ENCODE data around the gene USP30. TPM values are rescaled to one million over a fixed set of nuclear protein-coding genes. Genes with fewer than 3 reads are reported as not detected.

Gene USP30
- total RNA-seq, 1 donor from 2014 or later = 17.6 TPM

DNA sequence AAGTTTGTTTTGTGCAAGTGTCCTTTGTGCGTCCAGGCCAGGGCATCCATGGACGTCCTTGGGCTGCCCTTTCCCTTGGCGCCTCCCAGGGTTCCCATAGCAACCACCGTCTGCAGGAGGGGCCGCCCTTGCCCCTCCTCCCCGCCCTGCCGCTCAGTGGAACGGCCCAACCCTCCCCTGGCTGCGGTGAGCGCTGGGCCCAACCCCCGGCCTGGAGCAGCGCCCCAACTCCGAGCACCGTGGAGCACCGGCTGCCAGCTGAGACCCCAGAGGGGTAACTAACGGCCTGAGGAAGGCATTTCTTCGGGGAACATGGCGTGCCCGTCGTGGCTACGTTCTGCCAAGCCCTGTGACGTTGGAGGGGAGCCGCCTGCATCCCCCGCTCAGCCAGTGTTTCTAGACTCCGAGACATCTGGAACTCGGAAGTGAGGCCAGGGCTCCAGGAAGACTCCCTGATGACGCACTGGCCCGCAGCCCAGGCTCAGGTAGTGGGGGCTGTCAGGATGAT is 58.7 kb downstream of the USP30 start:
- H2AFZ ChIP-seq (replicated peaks) = peak overlapping the region; percentile 60
- H3K27me3 Mint-ChIP-seq (ENCODE audit: insufficient read depth, low read depth) = peaks cover 2% of the 10 kb centered on the region
- H3K9ac ChIP-seq = no peak overlapping the region
- peak overlapping the region; percentile 3 for H3K27ac ChIP-seq
- H3K4me1 Mint-ChIP-seq = peaks cover 46% of the 10 kb centered on the region
- peaks cover 23% of the 10 kb centered on the region for H3K4me1 ChIP-seq
- peak; percentile 95 for DNase-seq (ENCODE audit: low spot score)
- H3K4me2 ChIP-seq = peak overlapping the region; percentile 62
- peaks cover 15% of the 10 kb centered on the region for H3K36me3 Mint-ChIP-seq
- peak overlapping the region; percentile 65 for H3K4me3 Mint-ChIP-seq
- TF ChIP-seq, protein P1, sequence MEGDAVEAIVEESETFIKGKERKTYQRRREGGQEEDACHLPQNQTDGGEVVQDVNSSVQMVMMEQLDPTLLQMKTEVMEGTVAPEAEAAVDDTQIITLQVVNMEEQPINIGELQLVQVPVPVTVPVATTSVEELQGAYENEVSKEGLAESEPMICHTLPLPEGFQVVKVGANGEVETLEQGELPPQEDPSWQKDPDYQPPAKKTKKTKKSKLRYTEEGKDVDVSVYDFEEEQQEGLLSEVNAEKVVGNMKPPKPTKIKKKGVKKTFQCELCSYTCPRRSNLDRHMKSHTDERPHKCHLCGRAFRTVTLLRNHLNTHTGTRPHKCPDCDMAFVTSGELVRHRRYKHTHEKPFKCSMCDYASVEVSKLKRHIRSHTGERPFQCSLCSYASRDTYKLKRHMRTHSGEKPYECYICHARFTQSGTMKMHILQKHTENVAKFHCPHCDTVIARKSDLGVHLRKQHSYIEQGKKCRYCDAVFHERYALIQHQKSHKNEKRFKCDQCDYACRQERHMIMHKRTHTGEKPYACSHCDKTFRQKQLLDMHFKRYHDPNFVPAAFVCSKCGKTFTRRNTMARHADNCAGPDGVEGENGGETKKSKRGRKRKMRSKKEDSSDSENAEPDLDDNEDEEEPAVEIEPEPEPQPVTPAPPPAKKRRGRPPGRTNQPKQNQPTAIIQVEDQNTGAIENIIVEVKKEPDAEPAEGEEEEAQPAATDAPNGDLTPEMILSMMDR (IDR thresholded peaks at IDR 0.05) = no peak
- TF ChIP-seq EZH2phosphoT487 (IDR thresholded peaks at IDR 0.05) (no peak), EZH2 (IDR thresholded peaks at IDR 0.05) (no peak)
- peak overlapping the region; percentile 97 for H3K27ac Mint-ChIP-seq
- no peaks in the 10 kb centered on the region for H3K79me2 ChIP-seq (ENCODE audit: low read depth)
- H3K9me3 ChIP-seq (ENCODE audit: low read depth) = no peaks in the 10 kb centered on the region
- peak overlapping the region; percentile 33 for H3K4me3 ChIP-seq
- no peaks in the 10 kb centered on the region for H3K9me3 Mint-ChIP-seq
- H3K36me3 ChIP-seq = no peaks in the 10 kb centered on the region
- peaks cover 43% of the 10 kb centered on the region for H3F3A ChIP-seq (ENCODE audit: low read depth)
- no peaks in the 10 kb centered on the region for H4K20me1 ChIP-seq (ENCODE audit: low read depth)
- no peaks in the 10 kb centered on the region for H3K27me3 ChIP-seq

DNA sequence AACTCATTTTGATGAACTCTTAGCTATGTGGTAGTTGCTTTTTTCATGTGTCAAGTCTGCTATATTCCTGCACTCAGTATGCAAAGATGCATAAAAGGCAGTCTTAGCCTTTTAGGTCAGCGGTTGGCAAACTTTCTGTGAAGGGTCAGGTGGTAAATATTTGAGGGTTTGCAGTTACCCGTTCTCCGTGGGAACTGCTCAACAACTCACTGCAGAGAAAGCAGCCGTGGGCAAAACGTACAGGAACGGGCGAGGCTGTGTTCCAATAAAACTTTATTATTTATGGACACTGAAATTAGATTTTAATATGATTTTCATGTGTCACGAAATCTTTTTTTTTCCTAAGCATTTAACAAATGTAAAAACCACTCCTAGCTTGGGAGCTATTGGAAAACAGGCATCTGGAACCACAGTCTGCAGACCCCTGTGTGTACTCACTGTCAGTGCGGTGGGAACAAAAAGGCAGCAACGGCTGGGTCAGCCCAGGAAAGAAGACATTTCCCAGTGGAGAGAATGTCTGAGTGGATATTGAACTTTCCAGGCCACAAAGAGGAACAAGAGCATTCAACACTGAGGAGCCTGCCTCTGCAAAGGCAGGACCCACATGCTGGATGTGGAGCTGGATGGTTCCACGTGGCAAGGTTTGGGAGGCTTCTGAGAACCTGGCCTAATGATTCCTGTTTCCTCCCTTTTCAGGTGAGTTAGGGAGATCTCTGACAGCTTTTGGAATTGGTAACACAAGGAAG is 60.5 kb downstream of the USP30 start:
- H3K36me3 Mint-ChIP-seq = peaks cover 11% of the 10 kb centered on the region
- H3K27ac ChIP-seq = no peak overlapping the region

DNA sequence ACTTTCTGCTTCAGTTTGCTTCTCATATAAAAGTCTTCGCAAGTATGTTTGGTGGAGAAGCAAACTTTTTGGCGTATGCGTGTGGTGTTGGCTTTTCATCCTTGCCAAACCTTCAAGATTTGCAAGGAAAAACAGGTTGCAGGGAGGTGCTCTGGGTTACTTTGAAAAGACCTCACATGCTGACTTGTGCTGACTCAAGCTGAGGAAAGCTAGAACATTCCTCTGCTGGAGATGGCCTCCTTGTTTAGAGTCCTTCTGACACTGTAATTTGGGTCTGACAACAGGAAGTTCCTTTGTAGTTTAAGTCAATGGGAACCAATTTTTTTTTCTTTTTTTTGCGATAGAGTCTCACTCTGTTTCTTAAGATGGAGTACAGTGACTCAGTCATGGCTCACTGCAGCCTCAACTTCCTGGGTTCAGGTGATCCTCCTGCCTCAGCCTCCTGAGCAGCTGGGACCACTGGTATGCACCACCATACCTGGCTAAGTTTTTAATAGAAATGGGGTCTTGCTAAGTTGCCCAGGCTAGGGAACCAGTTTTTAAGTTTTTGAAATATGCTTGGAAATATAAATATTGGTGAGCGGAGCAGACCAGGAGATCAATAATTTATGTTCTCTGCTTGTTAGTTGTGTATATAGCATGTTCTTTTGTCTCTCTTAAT is 61.4 kb downstream of the USP30 start:
- Histone ChIP-seq H3K4me2 (no peak overlapping the region), H3K9ac (no peak overlapping the region), H3K4me1 (peaks cover 28% of the 10 kb centered on the region), H3K9me3 (ENCODE audit: low read depth) (no peaks in the 10 kb centered on the region), H3F3A (ENCODE audit: low read depth) (peaks cover 34% of the 10 kb centered on the region), H3K36me3 (no peaks in the 10 kb centered on the region), H2AFZ (replicated peaks) (no peak overlapping the region), H4K20me1 (ENCODE audit: low read depth) (no peaks in the 10 kb centered on the region), H3K27ac (no peak overlapping the region), H3K79me2 (ENCODE audit: low read depth) (no peaks in the 10 kb centered on the region), H3K27me3 (no peaks in the 10 kb centered on the region), H3K4me3 (no peak overlapping the region)
- Mint-ChIP-seq H3K36me3 (peaks cover 9% of the 10 kb centered on the region), H3K4me1 (peaks cover 53% of the 10 kb centered on the region), H3K9me3 (no peaks in the 10 kb centered on the region), H3K27ac (no peak overlapping the region), H3K4me3 (no peak overlapping the region), H3K27me3 (ENCODE audit: insufficient read depth, low read depth) (peaks cover 2% of the 10 kb centered on the region)
- TF ChIP-seq EZH2phosphoT487 (IDR thresholded peaks at IDR 0.05) = no peak
- TF ChIP-seq, protein P1 (IDR thresholded peaks at IDR 0.05) = no peak
- no peak for TF ChIP-seq EZH2 (IDR thresholded peaks at IDR 0.05)
- no peak for DNase-seq (ENCODE audit: low spot score)

More for the DNA sequence above, 60.5 kb downstream of the USP30 start:
- H4K20me1 ChIP-seq (ENCODE audit: low read depth) = no peaks in the 10 kb centered on the region
- peaks cover 28% of the 10 kb centered on the region for H3K4me1 ChIP-seq
- Mint-ChIP-seq H3K27ac (no peak overlapping the region), H3K27me3 (ENCODE audit: insufficient read depth, low read depth) (peaks cover 2% of the 10 kb centered on the region), H3K9me3 (no peaks in the 10 kb centered on the region), H3K4me1 (peaks cover 53% of the 10 kb centered on the region), H3K4me3 (peak overlapping the region; percentile 15)
- H3K4me3 ChIP-seq = no peak overlapping the region
- no peak for DNase-seq (ENCODE audit: low spot score)
- TF ChIP-seq, protein P1 (IDR thresholded peaks at IDR 0.05) = no peak
- H3F3A ChIP-seq (ENCODE audit: low read depth) = peaks cover 42% of the 10 kb centered on the region
- no peak overlapping the region for H3K9ac ChIP-seq
- no peak overlapping the region for H3K4me2 ChIP-seq
- no peaks in the 10 kb centered on the region for H3K27me3 ChIP-seq
- H2AFZ ChIP-seq (replicated peaks) = no peak overlapping the region
- no peaks in the 10 kb centered on the region for H3K9me3 ChIP-seq (ENCODE audit: low read depth)
- no peaks in the 10 kb centered on the region for H3K79me2 ChIP-seq (ENCODE audit: low read depth)
- no peaks in the 10 kb centered on the region for H3K36me3 ChIP-seq

All from neural progenitor cell (in vitro differentiated cells).